Colonic mucosa (tissue), 4 donors: ENCODE data around the gene DCTN1. TPM values are rescaled to one million over a fixed set of nuclear protein-coding genes. Genes with fewer than 3 reads are reported as not detected.

Experiments
- DNase-seq: peaks from one replicate; pipeline ENCODE4 v3.0.0-alpha.2; 2020
- H3K27ac ChIP-seq: fragments of 200-600 bp; one replicate; pipeline ENCODE4 v1.8.0; 2021
- H3K27me3 ChIP-seq: fragments of 200-600 bp; one replicate; pipeline ENCODE4 v1.8.0; 2021
- H3K36me3 ChIP-seq: fragments of 200-600 bp; one replicate; pipeline ENCODE4 v1.8.0; 2021
- H3K4me1 ChIP-seq: fragments of 200-600 bp; one replicate; pipeline ENCODE4 v1.8.0; 2021; ENCODE audit warnings: mild to moderate bottlenecking
- H3K4me3 ChIP-seq: fragments of 200-600 bp; one replicate; pipeline ENCODE4 v1.8.0; 2021
- H3K9ac ChIP-seq, 2 donors: one replicate each; pipeline ENCODE4 v1.7.0; 2013; ENCODE audit warnings: control low read depth in 2 of 2, low read depth in 2 of 2, low read length in 2 of 2
- H3K9me3 ChIP-seq: fragments of 200-600 bp; one replicate; pipeline ENCODE4 v1.8.0; 2021
- intact Hi-C: fragments of 100-400 bp; cut with DNase I; formaldehyde crosslinking; loops from one replicate; pipeline ENCODE4 v1.14.1; 2022
- total RNA-seq, 2 donors: library from RNA; stranded (reverse); fragmentation: NEBNext Ultra II Directional in 1 of 2; extraction: Animal tissue kit (Norgen Biotek cat#: 25700) in 1 of 2; gene quantifications; one replicate each; pipeline ENCODE4 v1.2.1, GENCODE V29; 2021
- TF ChIP-seq, protein P1 (sequence below): fragments of 200-600 bp; IDR thresholded peaks from one replicate; pipeline ENCODE4 v1.8.0; 2022; ENCODE audit warnings: antibody characterized with exemption, mild to moderate bottlenecking
- donor health status: healthy.
- donor health status: DM: no; HTN: no; CAD: no.
- donor health status: DM: no; HTN: no; CAD: no.

DCTN1 gene
- total RNA-seq, 2 donors from 2014 or later = 111 to 114 TPM

GRCh38 chr2:74374509-74375205 is 5.5 kb downstream of the DCTN1 start:
- Histone ChIP-seq H3K4me3 (no peak overlapping the region), H3K36me3 (peaks cover 8% of the 10 kb centered on the region), H3K9ac (no peak overlapping the region), H3K4me1 (no peaks in the 10 kb centered on the region), H3K27me3 (no peaks in the 10 kb centered on the region), H3K9me3 (no peaks in the 10 kb centered on the region), H3K27ac (no peak overlapping the region)
- intact Hi-C loops = no loop called here
- peak; percentile 57 for DNase-seq
- TF ChIP-seq, protein P1, sequence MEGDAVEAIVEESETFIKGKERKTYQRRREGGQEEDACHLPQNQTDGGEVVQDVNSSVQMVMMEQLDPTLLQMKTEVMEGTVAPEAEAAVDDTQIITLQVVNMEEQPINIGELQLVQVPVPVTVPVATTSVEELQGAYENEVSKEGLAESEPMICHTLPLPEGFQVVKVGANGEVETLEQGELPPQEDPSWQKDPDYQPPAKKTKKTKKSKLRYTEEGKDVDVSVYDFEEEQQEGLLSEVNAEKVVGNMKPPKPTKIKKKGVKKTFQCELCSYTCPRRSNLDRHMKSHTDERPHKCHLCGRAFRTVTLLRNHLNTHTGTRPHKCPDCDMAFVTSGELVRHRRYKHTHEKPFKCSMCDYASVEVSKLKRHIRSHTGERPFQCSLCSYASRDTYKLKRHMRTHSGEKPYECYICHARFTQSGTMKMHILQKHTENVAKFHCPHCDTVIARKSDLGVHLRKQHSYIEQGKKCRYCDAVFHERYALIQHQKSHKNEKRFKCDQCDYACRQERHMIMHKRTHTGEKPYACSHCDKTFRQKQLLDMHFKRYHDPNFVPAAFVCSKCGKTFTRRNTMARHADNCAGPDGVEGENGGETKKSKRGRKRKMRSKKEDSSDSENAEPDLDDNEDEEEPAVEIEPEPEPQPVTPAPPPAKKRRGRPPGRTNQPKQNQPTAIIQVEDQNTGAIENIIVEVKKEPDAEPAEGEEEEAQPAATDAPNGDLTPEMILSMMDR = no peak

DNA sequence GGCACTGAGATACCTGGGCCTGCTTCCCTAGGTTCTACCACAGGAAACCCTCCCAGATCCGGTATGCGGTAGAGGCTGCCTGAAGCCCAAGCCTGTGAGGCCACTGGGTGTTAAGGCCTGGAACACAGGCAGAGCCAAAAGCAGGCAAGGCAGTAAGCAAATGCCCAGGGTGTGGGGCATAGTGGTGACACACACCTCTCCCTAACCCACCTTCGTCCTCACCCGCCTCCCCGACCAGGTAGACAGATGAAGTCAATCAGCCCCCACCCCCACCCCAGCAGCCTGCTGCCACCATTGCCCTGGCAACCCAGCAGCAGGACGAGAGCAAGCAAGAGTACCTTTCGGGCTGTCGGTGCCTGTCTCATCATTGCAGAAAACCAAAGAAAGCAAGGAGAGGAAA is 6.1 kb downstream of the DCTN1 start:
- peaks cover 12% of the 10 kb centered on the region for H3K36me3 ChIP-seq
- no peaks in the 10 kb centered on the region for H3K27me3 ChIP-seq
- peak overlapping the region; percentile 21 for H3K27ac ChIP-seq
- no peaks in the 10 kb centered on the region for H3K4me1 ChIP-seq
- intact Hi-C loops = no loop called here
- no peak for DNase-seq
- TF ChIP-seq, protein P1 = no peak
- no peak overlapping the region for H3K4me3 ChIP-seq
- no peak overlapping the region for H3K9ac ChIP-seq
- no peaks in the 10 kb centered on the region for H3K9me3 ChIP-seq

- H3K9ac ChIP-seq = no peak overlapping the region
- H3K36me3 ChIP-seq = peaks cover 18% of the 10 kb centered on the region
- intact Hi-C loops = no loop called here
- no peaks in the 10 kb centered on the region for H3K27me3 ChIP-seq
- TF ChIP-seq, protein P1 = no peak
- no peaks in the 10 kb centered on the region for H3K9me3 ChIP-seq
- no peak overlapping the region for H3K4me3 ChIP-seq
- H3K4me1 ChIP-seq = no peaks in the 10 kb centered on the region
- peak overlapping the region; percentile 21 for H3K27ac ChIP-seq
- peak; percentile 86 for DNase-seq
Measured at GRCh38 chr2:74373221-74373676, 6.9 kb downstream of the DCTN1 start.

- intact Hi-C loops = no loop called here
- Histone ChIP-seq H3K9me3 (no peaks in the 10 kb centered on the region), H3K27ac (no peak overlapping the region), H3K36me3 (peaks cover 23% of the 10 kb centered on the region), H3K27me3 (no peaks in the 10 kb centered on the region), H3K9ac (no peak overlapping the region), H3K4me1 (no peaks in the 10 kb centered on the region), H3K4me3 (no peak overlapping the region)
- TF ChIP-seq, protein P1 = no peak
- no peak for DNase-seq
Measured at GRCh38 chr2:74372674-74373073, 7.4 kb downstream of the DCTN1 start.

GRCh38 chr2:74371421-74371820 is 8.7 kb downstream of the DCTN1 start:
- Histone ChIP-seq H3K36me3 (peaks cover 32% of the 10 kb centered on the region), H3K27me3 (no peaks in the 10 kb centered on the region), H3K27ac (no peak overlapping the region), H3K9me3 (no peaks in the 10 kb centered on the region), H3K9ac (no peak overlapping the region), H3K4me1 (no peaks in the 10 kb centered on the region), H3K4me3 (no peak overlapping the region)
- TF ChIP-seq, protein P1 = no peak
- no peak for DNase-seq
- intact Hi-C loops = no loop called here
